Astrocyte (in vitro differentiated cells and primary cell): ENCODE data around the gene GIT1. TPM values are rescaled to one million over a fixed set of nuclear protein-coding genes. Genes with fewer than 3 reads are reported as not detected.

Source experiments
- DNase-seq: peaks from one replicate; pipeline ENCODE4 v3.0.0-alpha.2; 2010; ENCODE audit warnings: low read depth
- FAIRE-seq: peaks from 2 replicates; lab custom pipeline; 2011; peaks lifted over from hg19 to GRCh38; lab: Jason Lieb, UNC
- H2AFZ ChIP-seq: 2 replicates; pipeline ENCODE4 v1.6.0; 2012; ENCODE audit warnings: low read depth, low read length, inconsistent platforms
- H3K27ac ChIP-seq: 2 replicates; pipeline ENCODE4 v1.5.1; 2011; ENCODE audit warnings: low read depth, low read length, inconsistent platforms
- H3K27me3 ChIP-seq: 2 replicates; pipeline ENCODE4 v1.6.0; 2011; ENCODE audit warnings: low read length, inconsistent platforms; ENCODE audit not compliant: insufficient read depth
- H3K36me3 ChIP-seq: 2 replicates; pipeline ENCODE4 v1.5.1; 2011; ENCODE audit warnings: low read length, inconsistent platforms; ENCODE audit not compliant: insufficient read depth
- H3K4me1 ChIP-seq: 2 replicates; pipeline ENCODE4 v1.5.1; 2011; ENCODE audit warnings: low read length, inconsistent platforms; ENCODE audit not compliant: insufficient read depth
- H3K4me2 ChIP-seq: 2 replicates; pipeline ENCODE4 v1.6.0; 2012; ENCODE audit warnings: low read length, inconsistent platforms
- H3K4me3 ChIP-seq: 2 replicates; pipeline ENCODE4 v1.5.1; 2011; ENCODE audit warnings: low read depth, mild to moderate bottlenecking, low read length, inconsistent platforms; ENCODE audit not compliant: insufficient read depth
- H3K79me2 ChIP-seq: 2 replicates; pipeline ENCODE4 v1.6.0; 2012; ENCODE audit warnings: mild to moderate bottlenecking, low read length, inconsistent platforms; ENCODE audit not compliant: insufficient read depth
- H3K9ac ChIP-seq: 2 replicates; pipeline ENCODE4 v1.6.0; 2012; ENCODE audit warnings: mild to moderate bottlenecking, low read length, inconsistent platforms
- H3K9me3 ChIP-seq: 2 replicates; pipeline ENCODE4 v1.5.1; 2012; ENCODE audit warnings: low read depth, mild to moderate bottlenecking, low read length, inconsistent platforms; ENCODE audit not compliant: insufficient read depth
- H4K20me1 ChIP-seq: 2 replicates; pipeline ENCODE4 v1.6.0; 2012; ENCODE audit warnings: low read length, inconsistent platforms; ENCODE audit not compliant: insufficient read depth
- H3K27ac Mint-ChIP-seq: one replicate; pipeline ENCODE4 v1.8.0; 2021; ENCODE audit warnings: mild to moderate bottlenecking, mixed read lengths; ENCODE audit not compliant: unreplicated experiment
- H3K27me3 Mint-ChIP-seq: one replicate; pipeline ENCODE4 v1.8.0; 2021; ENCODE audit warnings: low read depth, mixed read lengths; ENCODE audit not compliant: unreplicated experiment
- H3K36me3 Mint-ChIP-seq: one replicate; pipeline ENCODE4 v1.8.0; 2021; ENCODE audit warnings: low read depth, mixed read lengths; ENCODE audit not compliant: unreplicated experiment
- H3K4me1 Mint-ChIP-seq: one replicate; pipeline ENCODE4 v1.8.0; 2021; ENCODE audit warnings: low read depth, mixed read lengths; ENCODE audit not compliant: unreplicated experiment
- H3K4me3 Mint-ChIP-seq: one replicate; pipeline ENCODE4 v1.8.0; 2021; ENCODE audit warnings: mild to moderate bottlenecking, moderate library complexity, mixed read lengths; ENCODE audit not compliant: unreplicated experiment
- H3K9me3 Mint-ChIP-seq: one replicate; pipeline ENCODE4 v1.8.0; 2021; ENCODE audit warnings: mild to moderate bottlenecking, mixed read lengths; ENCODE audit not compliant: unreplicated experiment
- EZH2 ChIP-seq: IDR thresholded peaks from 2 replicates; pipeline ENCODE4 v1.6.1; 2012; ENCODE audit warnings: mild to moderate bottlenecking, low read length, inconsistent platforms; ENCODE audit not compliant: insufficient read depth
- total RNA-seq: library from RNA; stranded (reverse); gene quantifications from 2 replicates; pipeline ENCODE4 v1.2.1, GENCODE V29; 2021
- TF ChIP-seq, protein P1 (sequence below): IDR thresholded peaks from 2 replicates; pipeline ENCODE4 v1.5.1; 2011; ENCODE audit warnings: low read depth, mild to moderate bottlenecking, inconsistent platforms, low read length, moderate library complexity; ENCODE audit not compliant: insufficient read depth

GIT1 gene
- total RNA-seq, 1 donor from 2014 or later = 52.2 TPM

DNA sequence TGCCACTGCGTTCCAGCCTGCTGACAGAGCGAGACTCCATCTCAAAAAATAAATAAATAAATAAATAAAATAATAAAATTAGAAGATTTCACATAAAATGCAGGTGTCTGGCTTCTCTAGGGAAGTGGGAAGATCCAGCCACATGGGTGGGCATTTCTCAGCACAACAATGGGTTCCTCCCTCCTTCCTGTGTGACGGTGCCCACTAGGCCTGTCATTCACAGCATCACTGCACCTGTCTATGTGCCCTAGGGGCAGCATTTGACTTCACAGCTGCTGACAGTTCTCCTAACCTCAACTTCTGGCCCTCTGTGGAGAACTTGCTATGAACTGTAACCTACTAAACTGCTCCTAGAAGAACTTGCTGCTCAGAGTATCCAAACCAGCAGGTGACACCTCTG is 25.6 kb downstream of the GIT1 start:
- no peak overlapping the region for H3K9ac ChIP-seq
- no peak for TF ChIP-seq EZH2
- TF ChIP-seq, protein P1, sequence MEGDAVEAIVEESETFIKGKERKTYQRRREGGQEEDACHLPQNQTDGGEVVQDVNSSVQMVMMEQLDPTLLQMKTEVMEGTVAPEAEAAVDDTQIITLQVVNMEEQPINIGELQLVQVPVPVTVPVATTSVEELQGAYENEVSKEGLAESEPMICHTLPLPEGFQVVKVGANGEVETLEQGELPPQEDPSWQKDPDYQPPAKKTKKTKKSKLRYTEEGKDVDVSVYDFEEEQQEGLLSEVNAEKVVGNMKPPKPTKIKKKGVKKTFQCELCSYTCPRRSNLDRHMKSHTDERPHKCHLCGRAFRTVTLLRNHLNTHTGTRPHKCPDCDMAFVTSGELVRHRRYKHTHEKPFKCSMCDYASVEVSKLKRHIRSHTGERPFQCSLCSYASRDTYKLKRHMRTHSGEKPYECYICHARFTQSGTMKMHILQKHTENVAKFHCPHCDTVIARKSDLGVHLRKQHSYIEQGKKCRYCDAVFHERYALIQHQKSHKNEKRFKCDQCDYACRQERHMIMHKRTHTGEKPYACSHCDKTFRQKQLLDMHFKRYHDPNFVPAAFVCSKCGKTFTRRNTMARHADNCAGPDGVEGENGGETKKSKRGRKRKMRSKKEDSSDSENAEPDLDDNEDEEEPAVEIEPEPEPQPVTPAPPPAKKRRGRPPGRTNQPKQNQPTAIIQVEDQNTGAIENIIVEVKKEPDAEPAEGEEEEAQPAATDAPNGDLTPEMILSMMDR = no peak
- H3K79me2 ChIP-seq = no peaks in the 10 kb centered on the region
- peaks cover 8% of the 10 kb centered on the region for H3K4me1 ChIP-seq
- H3K36me3 Mint-ChIP-seq = peaks cover 17% of the 10 kb centered on the region
- H3K27me3 Mint-ChIP-seq = peaks cover 22% of the 10 kb centered on the region
- H3K36me3 ChIP-seq = no peaks in the 10 kb centered on the region
- H3K4me2 ChIP-seq = no peak overlapping the region
- H4K20me1 ChIP-seq = peaks cover 5% of the 10 kb centered on the region
- no peak overlapping the region for H3K27ac ChIP-seq
- H3K27ac Mint-ChIP-seq = peak overlapping the region; percentile 34
- no peaks in the 10 kb centered on the region for H3K9me3 Mint-ChIP-seq
- H3K9me3 ChIP-seq = no peaks in the 10 kb centered on the region
- no peak overlapping the region for H3K4me3 ChIP-seq
- H3K27me3 ChIP-seq = peaks cover 5% of the 10 kb centered on the region
- no peak for DNase-seq
- FAIRE-seq = no peak
- no peaks in the 10 kb centered on the region for H3K4me1 Mint-ChIP-seq
- no peak overlapping the region for H2AFZ ChIP-seq
- no peak overlapping the region for H3K4me3 Mint-ChIP-seq

DNA sequence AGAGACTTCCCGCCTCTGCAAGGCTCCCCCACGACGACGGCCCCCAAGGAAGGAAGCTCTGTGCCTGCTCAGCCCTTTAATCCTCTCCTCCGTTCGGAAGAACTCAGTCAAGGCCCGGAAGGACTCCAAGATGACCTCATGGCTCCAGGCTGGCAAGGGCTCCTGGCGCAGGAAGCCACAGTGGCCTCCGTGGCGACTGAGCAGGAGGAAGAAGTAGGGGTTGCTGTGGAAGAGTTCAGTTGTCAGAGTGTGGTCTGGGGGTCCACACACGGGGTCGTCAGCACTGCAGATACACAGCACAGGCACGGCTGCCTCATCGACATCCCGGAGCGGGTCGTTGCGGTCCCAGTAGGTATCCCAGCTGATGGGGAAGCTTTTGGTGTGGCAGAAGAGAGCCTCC is 26.8 kb downstream of the GIT1 start:
- Mint-ChIP-seq H3K4me3 (no peak overlapping the region), H3K36me3 (peaks cover 17% of the 10 kb centered on the region), H3K27ac (no peak overlapping the region), H3K9me3 (no peaks in the 10 kb centered on the region), H3K27me3 (peaks cover 22% of the 10 kb centered on the region), H3K4me1 (no peaks in the 10 kb centered on the region)
- no peak for TF ChIP-seq EZH2
- DNase-seq (no peak), FAIRE-seq (no peak)
- no peak overlapping the region for H3K27ac ChIP-seq
- H3K9me3 ChIP-seq = no peaks in the 10 kb centered on the region
- H3K79me2 ChIP-seq = no peaks in the 10 kb centered on the region
- H3K27me3 ChIP-seq = peaks cover 5% of the 10 kb centered on the region
- H3K4me1 ChIP-seq = peaks cover 7% of the 10 kb centered on the region
- no peaks in the 10 kb centered on the region for H3K36me3 ChIP-seq
- no peak overlapping the region for H3K4me3 ChIP-seq
- H4K20me1 ChIP-seq = peaks cover 5% of the 10 kb centered on the region
- H2AFZ ChIP-seq = no peak overlapping the region
- no peak overlapping the region for H3K4me2 ChIP-seq
- no peak overlapping the region for H3K9ac ChIP-seq

DNA sequence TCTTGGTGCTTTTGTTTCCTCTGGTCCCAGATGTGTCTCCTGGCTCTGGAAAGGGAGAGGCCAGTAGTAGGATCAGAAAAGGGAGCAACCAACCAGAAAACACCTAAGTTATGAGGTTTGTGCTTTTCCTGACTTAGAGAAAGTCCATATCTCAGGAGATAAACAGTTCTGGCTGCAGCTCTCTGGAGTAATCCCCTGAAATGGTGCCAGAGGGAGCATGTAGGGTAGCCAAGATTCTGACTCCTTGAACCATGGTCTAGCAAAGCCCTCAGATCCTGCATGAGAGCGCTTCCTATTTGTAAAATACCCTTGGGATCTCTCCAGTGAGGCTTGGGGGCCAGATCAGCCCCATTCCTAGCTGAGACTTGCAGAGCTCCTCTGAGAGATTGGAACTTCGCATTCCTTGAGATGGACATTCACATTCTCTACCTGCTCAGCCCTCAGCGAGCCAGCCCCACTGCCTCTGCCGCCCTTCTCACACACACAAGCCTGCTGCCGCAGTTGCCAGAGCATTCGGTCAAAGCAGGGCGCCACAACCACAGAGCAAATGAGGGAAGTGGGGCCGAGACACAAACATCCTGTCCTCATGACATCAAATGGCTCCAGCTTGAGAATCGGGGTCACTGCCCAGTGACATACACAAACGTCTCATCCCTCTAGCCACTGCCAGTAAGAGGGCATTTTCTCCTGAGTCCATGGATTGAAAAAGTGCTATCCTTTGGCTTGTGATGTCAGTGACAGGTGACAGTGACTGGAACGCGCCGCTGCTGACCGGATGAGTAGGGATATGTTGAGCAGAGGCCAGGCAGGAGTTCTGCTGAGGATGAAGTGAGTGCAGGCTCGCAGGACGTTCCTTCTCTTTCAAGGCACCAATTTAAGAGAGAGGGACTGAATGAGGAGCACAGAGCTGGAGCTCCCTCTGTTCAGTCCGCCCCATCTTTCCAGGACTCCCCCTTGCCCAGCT is 27.6 kb downstream of the GIT1 start:
- H3K27me3 ChIP-seq = peaks cover 5% of the 10 kb centered on the region
- FAIRE-seq = no peak
- no peak overlapping the region for H2AFZ ChIP-seq
- H3K9me3 ChIP-seq = no peaks in the 10 kb centered on the region
- DNase-seq = no peak
- TF ChIP-seq EZH2 = no peak
- TF ChIP-seq, protein P1 = no peak
- H3K4me3 Mint-ChIP-seq = no peak overlapping the region
- no peak overlapping the region for H3K4me3 ChIP-seq
- no peak overlapping the region for H3K4me2 ChIP-seq
- H3K36me3 ChIP-seq = no peaks in the 10 kb centered on the region
- H3K79me2 ChIP-seq = no peaks in the 10 kb centered on the region
- no peaks in the 10 kb centered on the region for H3K9me3 Mint-ChIP-seq
- H3K27me3 Mint-ChIP-seq = peaks cover 22% of the 10 kb centered on the region
- no peak overlapping the region for H3K27ac Mint-ChIP-seq
- H3K9ac ChIP-seq = no peak overlapping the region
- peaks cover 5% of the 10 kb centered on the region for H4K20me1 ChIP-seq
- H3K36me3 Mint-ChIP-seq = peaks cover 17% of the 10 kb centered on the region
- peaks cover 7% of the 10 kb centered on the region for H3K4me1 ChIP-seq
- H3K4me1 Mint-ChIP-seq = peaks cover 2% of the 10 kb centered on the region
- H3K27ac ChIP-seq = no peak overlapping the region
